HFF-Myc (cell line): ENCODE measurements around the gene IL16.

ENCODE experiments used
- DNase-seq: peaks from one replicate; pipeline ENCODE4 v3.0.0-alpha.2; 2011; ENCODE audit warnings: low read depth; ENCODE audit errors: extremely low read depth
- H3K4me3 ChIP-seq: replicated peaks from 2 replicates; pipeline ENCODE4 v1.5.1; 2011; ENCODE audit warnings: low read depth, mild to moderate bottlenecking, control low read depth, low read length
- TF ChIP-seq, protein P1 (sequence below): IDR thresholded peaks from 2 replicates; pipeline ENCODE4 v1.5.1; 2012; ENCODE audit warnings: mild to moderate bottlenecking, low read depth, low read length, control low read depth; ENCODE audit errors: missing control alignments

Gene IL16

GRCh38 chr15:81298611-81299010, 101.9 kb downstream of the IL16 start:
- H3K4me3 ChIP-seq = no peak overlapping the region
- DNase-seq = no peak
- TF ChIP-seq, protein P1, sequence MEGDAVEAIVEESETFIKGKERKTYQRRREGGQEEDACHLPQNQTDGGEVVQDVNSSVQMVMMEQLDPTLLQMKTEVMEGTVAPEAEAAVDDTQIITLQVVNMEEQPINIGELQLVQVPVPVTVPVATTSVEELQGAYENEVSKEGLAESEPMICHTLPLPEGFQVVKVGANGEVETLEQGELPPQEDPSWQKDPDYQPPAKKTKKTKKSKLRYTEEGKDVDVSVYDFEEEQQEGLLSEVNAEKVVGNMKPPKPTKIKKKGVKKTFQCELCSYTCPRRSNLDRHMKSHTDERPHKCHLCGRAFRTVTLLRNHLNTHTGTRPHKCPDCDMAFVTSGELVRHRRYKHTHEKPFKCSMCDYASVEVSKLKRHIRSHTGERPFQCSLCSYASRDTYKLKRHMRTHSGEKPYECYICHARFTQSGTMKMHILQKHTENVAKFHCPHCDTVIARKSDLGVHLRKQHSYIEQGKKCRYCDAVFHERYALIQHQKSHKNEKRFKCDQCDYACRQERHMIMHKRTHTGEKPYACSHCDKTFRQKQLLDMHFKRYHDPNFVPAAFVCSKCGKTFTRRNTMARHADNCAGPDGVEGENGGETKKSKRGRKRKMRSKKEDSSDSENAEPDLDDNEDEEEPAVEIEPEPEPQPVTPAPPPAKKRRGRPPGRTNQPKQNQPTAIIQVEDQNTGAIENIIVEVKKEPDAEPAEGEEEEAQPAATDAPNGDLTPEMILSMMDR = no peak

GRCh38 chr15:81299156-81299555, 102.5 kb downstream of the IL16 start:
- no peak overlapping the region for H3K4me3 ChIP-seq
- no peak for DNase-seq
- TF ChIP-seq, protein P1 = no peak

- H3K4me3 ChIP-seq = no peak overlapping the region
- TF ChIP-seq, protein P1 = no peak
- no peak for DNase-seq
These were observed 103.1 kb downstream of the IL16 start for GRCh38 chr15:81299630-81300273.

DNA sequence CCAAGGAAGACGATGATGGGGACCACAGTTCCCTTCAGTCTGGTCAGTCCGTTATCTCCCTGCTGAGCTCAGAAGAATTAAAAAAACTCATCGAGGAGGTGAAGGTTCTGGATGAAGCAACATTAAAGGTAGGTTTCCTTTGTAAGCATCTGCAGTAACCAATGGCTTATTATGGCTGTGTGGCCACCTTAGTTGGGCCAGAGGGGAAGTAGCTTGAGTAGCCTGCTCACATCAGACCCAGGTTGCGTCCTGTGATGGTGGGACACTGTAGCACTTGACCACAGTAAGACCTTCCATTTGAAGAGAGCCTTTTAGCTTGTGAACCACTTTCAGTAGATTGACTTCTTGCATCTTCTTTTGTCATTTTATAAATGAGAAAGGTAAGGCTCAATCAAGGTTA, 104.7 kb downstream of the IL16 start:
- TF ChIP-seq, protein P1 = no peak
- no peak for DNase-seq
- no peak overlapping the region for H3K4me3 ChIP-seq

DNA sequence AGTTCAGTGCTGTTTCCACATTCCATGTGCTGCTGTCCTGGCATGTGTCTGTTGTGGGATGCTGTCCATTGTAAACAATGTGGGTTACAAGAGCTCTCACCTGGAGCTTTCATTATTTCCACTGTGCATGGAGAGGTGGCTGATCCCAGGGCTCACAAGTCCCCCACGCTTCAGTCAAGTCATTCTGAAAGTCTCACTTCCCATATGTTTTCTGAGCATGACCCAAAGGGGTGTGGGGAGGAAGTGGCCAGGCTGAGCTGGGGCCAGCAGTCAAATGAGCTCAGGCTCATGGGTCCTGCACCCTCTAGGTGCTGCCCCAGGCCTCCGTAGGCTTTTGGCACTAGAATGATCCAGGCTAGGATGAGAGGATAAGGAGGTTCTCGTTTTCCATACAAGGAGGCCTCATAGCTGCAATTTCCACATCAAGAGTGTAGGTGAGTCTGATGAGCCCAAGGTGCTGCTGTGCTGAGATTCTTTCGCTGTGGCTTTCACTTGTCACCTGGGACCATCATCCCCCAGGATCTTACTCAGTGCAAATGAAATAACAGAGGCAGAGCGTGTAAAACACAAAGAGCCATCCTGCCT, 105.2 kb downstream of the IL16 start:
- no peak overlapping the region for H3K4me3 ChIP-seq
- no peak for DNase-seq
- TF ChIP-seq, protein P1 = no peak

- TF ChIP-seq, protein P1 = no peak
- H3K4me3 ChIP-seq = no peak overlapping the region
- no peak for DNase-seq
These were observed 106.0 kb downstream of the IL16 start for GRCh38 chr15:81302701-81303109.
